Osteoblast (primary cell): ENCODE measurements around the gene PPIH. TPM values are rescaled to one million over a fixed set of nuclear protein-coding genes. Genes with fewer than 3 reads are reported as not detected.

ENCODE experiments used
- DNase-seq: peaks from one replicate; pipeline ENCODE4 v3.0.0; 2011; ENCODE audit warnings: low spot score, mixed read lengths; ENCODE audit not compliant: insufficient read length; ENCODE audit errors: missing footprints
- H2AFZ ChIP-seq: 2 replicates; pipeline ENCODE4 v1.6.0; 2011; ENCODE audit warnings: mild to moderate bottlenecking, low read length
- H3K27ac ChIP-seq: 2 replicates; pipeline ENCODE4 v1.5.1; 2011; ENCODE audit warnings: mild to moderate bottlenecking, low read depth, low read length, moderate library complexity
- H3K27me3 ChIP-seq: 2 replicates; pipeline ENCODE4 v1.6.0; 2012; ENCODE audit warnings: mild to moderate bottlenecking, control low read depth, inconsistent platforms, low read length, moderate library complexity; ENCODE audit not compliant: insufficient read depth
- H3K36me3 ChIP-seq: 2 replicates; pipeline ENCODE4 v1.5.1; 2011; ENCODE audit warnings: mild to moderate bottlenecking, low read length, control low read depth, moderate library complexity; ENCODE audit not compliant: insufficient read depth
- H3K4me1 ChIP-seq: 2 replicates; pipeline ENCODE4 v1.5.1; 2011; ENCODE audit warnings: mild to moderate bottlenecking, low read length, control low read depth, moderate library complexity; ENCODE audit not compliant: insufficient read depth
- H3K4me2 ChIP-seq: 2 replicates; pipeline ENCODE4 v1.6.0; 2011; ENCODE audit warnings: mild to moderate bottlenecking, low read length; ENCODE audit not compliant: insufficient read depth
- H3K4me3 ChIP-seq: fragments of 200-600 bp; sonication (generic); 3 replicates; pipeline ENCODE4 v1.5.1; 2012; ENCODE audit warnings: mild to moderate bottlenecking, low read length, inconsistent platforms; ENCODE audit not compliant: insufficient read depth
- H3K79me2 ChIP-seq: 2 replicates; pipeline ENCODE4 v1.6.0; 2012; ENCODE audit warnings: mild to moderate bottlenecking, low read length, control low read depth, inconsistent platforms; ENCODE audit not compliant: insufficient read depth
- H3K9me3 ChIP-seq: 2 replicates; pipeline ENCODE4 v1.5.1; 2011; ENCODE audit warnings: low read depth, low read length, control low read depth
- H4K20me1 ChIP-seq: 2 replicates; pipeline ENCODE4 v1.6.0; 2012; ENCODE audit warnings: mild to moderate bottlenecking, low read length, control low read depth; ENCODE audit not compliant: insufficient read depth
- CTCF ChIP-seq: IDR thresholded peaks from 2 replicates; pipeline ENCODE4 v1.5.1; 2011; ENCODE audit warnings: mild to moderate bottlenecking, low read depth, low read length, moderate library complexity; ENCODE audit errors: extremely low read depth
- total RNA-seq: library from RNA; depleted of rRNA; stranded (reverse); fragments of >200 nt; gene quantifications from 2 replicates; pipeline ENCODE4 v1.2.3, GENCODE V29; 2012

Gene PPIH
- total RNA-seq, 1 donor = 17.4 TPM

- peaks cover 51% of the 10 kb centered on the region for H3K4me1 ChIP-seq
- H3K79me2 ChIP-seq = peaks cover 57% of the 10 kb centered on the region
- H3K4me3 ChIP-seq = peak overlapping the region; percentile 90
- no peak for TF ChIP-seq CTCF
- peak overlapping the region; percentile 79 for H3K4me2 ChIP-seq
- peak; percentile 95 for DNase-seq
- H3K36me3 ChIP-seq = peaks cover 23% of the 10 kb centered on the region
- peak overlapping the region; percentile 57 for H2AFZ ChIP-seq
- peak overlapping the region; percentile 57 for H3K27ac ChIP-seq
- peaks cover 45% of the 10 kb centered on the region for H4K20me1 ChIP-seq
- no peaks in the 10 kb centered on the region for H3K27me3 ChIP-seq
- H3K9me3 ChIP-seq = no peaks in the 10 kb centered on the region
These were observed 24.7 kb downstream of the PPIH start for GRCh38 chr1:42682739-42683531.

- peak overlapping the region; percentile 79 for H3K4me2 ChIP-seq
- no peak for DNase-seq
- H3K79me2 ChIP-seq = peaks cover 69% of the 10 kb centered on the region
- H3K27ac ChIP-seq = peak overlapping the region; percentile 57
- H3K4me1 ChIP-seq = peaks cover 48% of the 10 kb centered on the region
- H3K27me3 ChIP-seq = no peaks in the 10 kb centered on the region
- TF ChIP-seq CTCF = no peak
- H3K36me3 ChIP-seq = peaks cover 24% of the 10 kb centered on the region
- no peak overlapping the region for H2AFZ ChIP-seq
- H3K9me3 ChIP-seq = no peaks in the 10 kb centered on the region
- peaks cover 57% of the 10 kb centered on the region for H4K20me1 ChIP-seq
- peak overlapping the region; percentile 90 for H3K4me3 ChIP-seq
These were observed 25.9 kb downstream of the PPIH start for GRCh38 chr1:42684139-42684538.

GRCh38 chr1:42686418-42686817 lies 28.2 kb downstream of the PPIH start:
- Histone ChIP-seq H3K4me2 (peak overlapping the region; percentile 79), H3K27me3 (no peaks in the 10 kb centered on the region), H2AFZ (no peak overlapping the region), H3K27ac (no peak overlapping the region), H3K4me3 (no peak overlapping the region), H3K4me1 (peaks cover 28% of the 10 kb centered on the region), H3K79me2 (peaks cover 86% of the 10 kb centered on the region), H3K36me3 (peaks cover 24% of the 10 kb centered on the region), H3K9me3 (no peaks in the 10 kb centered on the region), H4K20me1 (peaks cover 74% of the 10 kb centered on the region)
- DNase-seq = no peak
- no peak for TF ChIP-seq CTCF

- Histone ChIP-seq H4K20me1 (peaks cover 83% of the 10 kb centered on the region), H3K27ac (no peak overlapping the region), H3K27me3 (no peaks in the 10 kb centered on the region), H3K4me1 (peaks cover 17% of the 10 kb centered on the region), H3K9me3 (no peaks in the 10 kb centered on the region), H3K79me2 (peaks cover 100% of the 10 kb centered on the region), H2AFZ (no peak overlapping the region), H3K36me3 (peaks cover 28% of the 10 kb centered on the region), H3K4me2 (no peak overlapping the region), H3K4me3 (no peak overlapping the region)
- no peak for TF ChIP-seq CTCF
- no peak for DNase-seq
These were observed 31.7 kb downstream of the PPIH start for GRCh38 chr1:42689912-42690311.
